GM12873 (cell line): ENCODE measurements around the gene GET3.

ENCODE experiments used
- TF ChIP-seq, protein P1 (sequence below): IDR thresholded peaks from 2 replicates; pipeline ENCODE4 v1.5.1; 2012; ENCODE audit warnings: low read depth, mild to moderate bottlenecking, moderate library complexity, low read length, control low read depth; ENCODE audit not compliant: insufficient read depth; ENCODE audit errors: missing control alignments

The GET3 gene

DNA sequence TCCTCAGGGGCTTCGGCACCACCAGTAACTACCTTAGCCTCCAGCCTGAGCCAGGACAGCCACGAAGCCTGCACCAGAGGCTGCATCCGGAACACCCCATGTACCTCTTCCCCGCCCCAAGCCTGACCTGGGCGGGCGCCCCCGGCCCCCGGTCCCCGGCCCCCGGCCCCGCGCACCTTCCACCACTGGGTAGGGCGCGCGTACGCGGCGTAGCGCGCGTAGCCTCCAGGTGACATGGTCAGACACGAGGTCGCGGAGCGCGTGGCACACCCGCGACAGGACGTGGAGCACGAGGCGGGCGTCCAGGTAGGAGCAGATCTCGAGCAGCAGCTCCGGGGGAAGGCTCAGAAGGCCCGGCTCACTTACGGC, 41.3 kb upstream of the GET3 start:
- TF ChIP-seq, protein P1, sequence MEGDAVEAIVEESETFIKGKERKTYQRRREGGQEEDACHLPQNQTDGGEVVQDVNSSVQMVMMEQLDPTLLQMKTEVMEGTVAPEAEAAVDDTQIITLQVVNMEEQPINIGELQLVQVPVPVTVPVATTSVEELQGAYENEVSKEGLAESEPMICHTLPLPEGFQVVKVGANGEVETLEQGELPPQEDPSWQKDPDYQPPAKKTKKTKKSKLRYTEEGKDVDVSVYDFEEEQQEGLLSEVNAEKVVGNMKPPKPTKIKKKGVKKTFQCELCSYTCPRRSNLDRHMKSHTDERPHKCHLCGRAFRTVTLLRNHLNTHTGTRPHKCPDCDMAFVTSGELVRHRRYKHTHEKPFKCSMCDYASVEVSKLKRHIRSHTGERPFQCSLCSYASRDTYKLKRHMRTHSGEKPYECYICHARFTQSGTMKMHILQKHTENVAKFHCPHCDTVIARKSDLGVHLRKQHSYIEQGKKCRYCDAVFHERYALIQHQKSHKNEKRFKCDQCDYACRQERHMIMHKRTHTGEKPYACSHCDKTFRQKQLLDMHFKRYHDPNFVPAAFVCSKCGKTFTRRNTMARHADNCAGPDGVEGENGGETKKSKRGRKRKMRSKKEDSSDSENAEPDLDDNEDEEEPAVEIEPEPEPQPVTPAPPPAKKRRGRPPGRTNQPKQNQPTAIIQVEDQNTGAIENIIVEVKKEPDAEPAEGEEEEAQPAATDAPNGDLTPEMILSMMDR = no peak

DNA sequence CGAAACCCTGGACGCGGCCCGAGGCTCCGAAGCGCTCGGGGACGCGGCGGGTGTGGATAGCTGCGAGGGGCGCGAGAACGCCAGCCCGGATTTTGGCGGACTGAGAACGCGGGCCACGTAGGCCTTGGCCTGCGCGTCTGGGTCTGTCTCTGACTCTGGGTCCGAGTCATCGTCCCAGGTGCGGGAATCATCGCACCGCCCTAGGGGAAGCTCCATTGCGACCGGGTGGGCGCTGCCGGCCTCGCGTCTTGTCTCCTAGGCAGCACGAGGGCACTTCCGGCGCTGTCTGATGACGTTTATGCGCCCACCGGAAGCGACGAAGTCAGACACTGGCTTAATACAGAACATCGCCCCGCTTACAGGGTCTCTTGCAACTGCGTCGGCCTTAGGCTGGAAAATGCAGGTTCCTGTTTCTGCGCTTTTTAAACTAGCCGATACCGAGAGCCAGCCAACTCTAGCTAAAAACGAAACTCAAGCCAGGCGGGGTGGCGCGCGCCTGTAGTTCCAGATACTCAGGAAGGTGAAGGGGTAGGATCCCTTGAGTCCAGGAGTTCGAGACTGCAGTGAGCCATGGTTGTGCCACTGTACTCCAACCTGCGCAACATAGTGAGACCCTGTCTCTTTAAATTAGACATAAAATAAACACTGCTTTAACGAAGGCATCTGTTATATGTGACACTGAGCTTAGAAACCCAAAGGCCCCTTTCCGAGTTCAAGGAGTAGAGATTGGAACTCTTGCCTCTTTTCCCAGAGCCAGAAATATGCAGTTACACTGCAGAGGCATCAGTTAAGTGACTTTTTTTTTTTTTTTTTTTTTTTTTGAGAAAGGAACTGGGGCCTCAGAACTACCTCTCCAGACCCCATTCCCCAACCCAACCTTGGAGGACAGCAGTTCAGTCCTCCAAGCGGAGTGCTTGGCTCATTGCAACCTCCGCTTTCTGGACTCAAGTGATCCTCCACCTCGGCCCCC, 40.6 kb upstream of the GET3 start, which contains the start of gene FBXW9:
Gene FBXW9 (minus strand): TSS at position 266 of the 970 bp plus-strand sequence. CDS start 50 bp downstream, at position 216.
- TF ChIP-seq, protein P1 = no peak

DNA sequence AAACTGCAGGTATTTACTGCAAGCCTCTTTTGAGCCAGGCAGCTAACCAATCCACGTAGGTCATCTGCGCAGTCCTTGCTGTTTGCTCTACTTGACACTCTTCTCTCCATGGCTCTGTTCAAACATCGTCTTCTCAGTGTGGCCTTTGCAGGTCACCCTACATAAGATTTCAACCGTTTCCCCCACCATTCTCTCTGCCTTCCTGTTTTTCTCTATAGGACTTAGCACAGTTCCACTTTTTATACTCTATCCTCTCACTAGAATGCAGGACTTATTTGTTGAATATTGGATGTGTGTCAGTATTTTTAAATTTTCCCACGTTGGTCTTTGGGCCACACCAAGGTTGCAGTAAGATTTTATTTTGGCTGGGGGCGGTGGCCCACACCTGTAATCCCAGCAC, 39.2 kb upstream of the GET3 start:
- TF ChIP-seq, protein P1 = no peak

- TF ChIP-seq, protein P1 = no peak
These were observed 35.6 kb upstream of the GET3 start for GRCh38 chr19:12701596-12702282.

DNA sequence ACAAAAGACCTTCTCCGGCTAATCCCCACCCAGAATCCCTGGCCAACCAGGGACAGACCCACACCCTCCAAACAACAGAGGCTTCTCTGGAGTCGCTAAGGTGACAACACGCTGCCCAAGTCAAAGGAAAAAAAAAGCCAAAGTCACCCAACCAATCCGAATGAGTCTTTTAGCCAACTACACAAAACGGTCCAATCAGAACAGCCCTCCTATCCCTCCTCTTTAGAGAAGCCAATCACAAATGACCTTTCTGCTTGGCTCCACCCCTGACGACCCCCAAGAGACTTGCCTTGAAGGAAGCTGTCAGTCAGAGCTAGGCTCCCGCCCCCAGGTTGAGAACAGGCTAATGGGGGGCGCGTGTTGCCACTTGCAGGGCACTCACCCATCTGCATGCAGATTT, 34.3 kb upstream of the GET3 start:
- TF ChIP-seq, protein P1 = no peak

GRCh38 chr19:12705169-12705568, 32.1 kb upstream of the GET3 start:
- TF ChIP-seq, protein P1 = no peak
